Right lobe of liver (tissue), 5 donors: ENCODE results near the gene FABP7. TPM values are rescaled to one million over a fixed set of nuclear protein-coding genes. Genes with fewer than 3 reads are reported as not detected.

Experiments used
- small RNA-seq, 2 experiments: library from RNA; depleted of rRNA; stranded (forward); fragments of <200 nt; gene quantifications; one replicate each; pipeline ENCODE3, GENCODE V24; 2016
- total RNA-seq, 6 experiments: library from RNA; depleted of rRNA in 2 of 6; stranded (reverse); fragments of >200 nt in 2 of 6; fragmentation: NEBNext Ultra II Directional in 3 of 6; extraction: Animal tissue kit (Norgen Biotek cat#: 25700) in 3 of 6; gene quantifications; one replicate each; pipeline versions ENCODE4 v1.1.0 to v1.2.4, GENCODE V29; 2016 to 2023
- donor health status: DM: no; HTN: no; CAD: no.
- donor health status: DM: no; HTN: no; CAD: no.
- donor health status: DM: no; HTN: yes; CAD: no.
- donor health status: DM: no; HTN: yes; CAD: no.

The FABP7 gene
- total RNA-seq, 6 experiments from 2014 or later: not detected

Small RNAs within 50 kb of the gene (small RNA-seq; reads per million reads assigned to genes)
- gene RN7SL564P: 0 reads per million in 2 experiments

Other genes with a start within 250 kb of the FABP7 start
- 10 to 100 TPM in 2 of 6 experiments, 1 to 10 TPM in 4; 2.4 to 12.1 (median 4.1) TPM for gene PKIB, start 169.3 kb upstream of the FABP7 start, total RNA-seq
- 10 to 100 TPM; 27.5 to 51.9 (median 36.1) TPM for gene SMPDL3A, start 9.5 kb downstream of the FABP7 start, total RNA-seq
- under 1 TPM in 2 of 6 experiments, not detected in 4; 0.02 to 0.15 TPM for gene CLVS2, start 216.5 kb downstream of the FABP7 start, total RNA-seq